HepG2 (cell line): Measurements from ENCODE around the gene TLR6. TPM values are rescaled to one million over a fixed set of nuclear protein-coding genes. Genes with fewer than 3 reads are reported as not detected.
A peak's percentile ranks its signal among the peaks of the same experiment; 100 is the strongest.

ENCODE experiments used
- ATAC-seq: fragments of 200-7000 bp; cut with Tn5 transposase; 3 replicates; pipeline ENCODE4 v1.9.1; 2020; ENCODE audit warnings: mild to moderate bottlenecking, moderate library complexity
- BruUV-seq: library from RNA; stranded (reverse); fragments of 400-500 nt; replicated peaks from 2 replicates; lab custom pipeline; 2021; lab: Mats Ljungman, UMichigan
- CTCF ChIA-PET: fragments of 300-600 bp; formaldehyde crosslinking; extraction: SDS; loops from one replicate; lab custom pipeline; 2021; ENCODE audit warnings: low total read pairs, inconsistent platforms, low intra/inter-chr PET ratio; lab: Yijun Ruan, JAX
- POLR2A ChIA-PET: fragments of 350-600 bp; sonication (Branson Sonifier 250); formaldehyde crosslinking; loops from one replicate; lab custom pipeline; 2020; ENCODE audit warnings: antibody characterized with exemption, inconsistent platforms; lab: Yijun Ruan, JAX
- DNase-seq: peaks from one replicate; pipeline ENCODE4 v3.0.0-alpha.2; 2015; ENCODE audit warnings: low spot score
- FAIRE-seq: peaks from 3 replicates; lab custom pipeline; 2011; peaks lifted over from hg19 to GRCh38; lab: Jason Lieb, UNC
- H2AFZ ChIP-seq: one replicate; pipeline ENCODE4 v1.6.1; 2011; ENCODE audit warnings: low read length, inconsistent platforms
- H3K27ac ChIP-seq: fragments of 300-600 bp; 3 replicates; pipeline ENCODE4 v1.8.0; 2011; ENCODE audit warnings: mixed run types, mild to moderate bottlenecking, mixed read lengths, low read length, inconsistent platforms; ENCODE audit not compliant: insufficient read depth; ENCODE audit errors: extremely low read length
- H3K27me3 ChIP-seq, 2 experiments: fragments of 200-600 bp in 1 of 2; 2 replicates in 1 of 2; 3 replicates in 1 of 2; pipeline versions ENCODE4 v1.6.0 to v1.8.0; 2011; ENCODE audit warnings: low read length in 2 of 2, mild to moderate bottlenecking in 2 of 2, moderate library complexity in 2 of 2, inconsistent platforms in 1 of 2; ENCODE audit not compliant: insufficient read depth in 2 of 2, control insufficient read depth in 1 of 2
- H3K36me3 ChIP-seq, 2 experiments: fragments of 200-600 bp in 1 of 2; replicated peaks in 1 of 2; 2 replicates in 1 of 2; 3 replicates in 1 of 2; pipeline versions ENCODE4 v1.5.1 to v1.8.0; 2011; ENCODE audit warnings: low read length in 2 of 2, inconsistent platforms in 1 of 2; ENCODE audit not compliant: insufficient read depth in 2 of 2, control insufficient read depth in 1 of 2
- H3K4me1 ChIP-seq: 2 replicates; pipeline ENCODE4 v1.5.1; 2012; ENCODE audit warnings: low read length, inconsistent platforms; ENCODE audit not compliant: insufficient read depth
- H3K4me2 ChIP-seq: 2 replicates; pipeline ENCODE4 v1.6.0; 2011; ENCODE audit warnings: low read depth, low read length, inconsistent platforms
- H3K4me3 ChIP-seq, 3 experiments: fragments of 200-600 bp in 1 of 3; sonication (generic), shearing (Covaris generic) in 1 of 3; replicated peaks in 1 of 3; 2 replicates each; pipeline ENCODE4 v1.5.1; 2011 to 2016; ENCODE audit warnings: low read length in 3 of 3, inconsistent platforms in 2 of 3, low read depth in 2 of 3, mild to moderate bottlenecking in 2 of 3, control low read depth in 1 of 3, mixed read lengths in 1 of 3; ENCODE audit not compliant: insufficient read depth in 1 of 3
- H3K79me2 ChIP-seq: one replicate; pipeline ENCODE4 v1.6.1; 2011; ENCODE audit warnings: low read length, inconsistent platforms; ENCODE audit not compliant: insufficient read depth
- H3K9ac ChIP-seq: 2 replicates; pipeline ENCODE4 v1.6.0; 2011; ENCODE audit warnings: mild to moderate bottlenecking, low read depth, low read length, inconsistent platforms; ENCODE audit not compliant: insufficient read depth
- H3K9me3 ChIP-seq: 2 replicates; pipeline ENCODE4 v1.5.1; 2012; ENCODE audit warnings: mild to moderate bottlenecking, low read length
- H4K20me1 ChIP-seq: 2 replicates; pipeline ENCODE4 v1.6.0; 2011; ENCODE audit warnings: inconsistent platforms, mild to moderate bottlenecking, low read length, moderate library complexity; ENCODE audit not compliant: insufficient read depth
- DNMT1 ChIP-seq: sonication (generic); formaldehyde crosslinking; IDR thresholded peaks from 2 replicates; pipeline ENCODE4 v1.5.1; 2020; ENCODE audit warnings: mild to moderate bottlenecking, missing genetic modification reagents
- EED ChIP-seq: sonication (generic); formaldehyde crosslinking; IDR thresholded peaks from 2 replicates; pipeline ENCODE4 v1.5.0; 2020; ENCODE audit warnings: mild to moderate bottlenecking, missing genetic modification reagents
- ETV5 ChIP-seq: IDR thresholded peaks from 2 replicates; pipeline ENCODE4 v1.6.1; 2018; ENCODE audit warnings: missing biosample characterization, missing genetic modification reagents, inconsistent platforms, borderline replicate concordance
- HDAC2 ChIP-seq: sonication (generic); formaldehyde crosslinking; IDR thresholded peaks from 2 replicates; pipeline ENCODE4 v1.4.0; 2020; ENCODE audit warnings: missing genetic modification reagents
- IRF2 ChIP-seq: IDR thresholded peaks from 2 replicates; pipeline ENCODE4 v1.6.1; 2018; ENCODE audit warnings: missing genetic modification reagents, missing compliant biosample characterization
- JARID2 ChIP-seq: sonication (generic); formaldehyde crosslinking; IDR thresholded peaks from 2 replicates; pipeline ENCODE4 v1.8.1; 2023; ENCODE audit warnings: missing genetic modification reagents, inconsistent platforms; ENCODE audit not compliant: insufficient replicate concordance
- KDM5A ChIP-seq: fragments of 200-600 bp; sonication (generic); IDR thresholded peaks from 2 replicates; pipeline ENCODE4 v1.7.0; 2018; ENCODE audit warnings: antibody characterized with exemption, mild to moderate bottlenecking, low read length, borderline replicate concordance
- MED8 ChIP-seq: sonication (generic); formaldehyde crosslinking; IDR thresholded peaks from 2 replicates; pipeline ENCODE4 v1.8.1; 2023; ENCODE audit warnings: mild to moderate bottlenecking, missing genetic modification reagents; ENCODE audit not compliant: insufficient replicate concordance
- MTA1 ChIP-seq: sonication (generic); formaldehyde crosslinking; IDR thresholded peaks from 2 replicates; pipeline ENCODE4 v1.4.0; 2020; ENCODE audit warnings: missing genetic modification reagents, mild to moderate bottlenecking, borderline replicate concordance
- NCOA2 ChIP-seq: sonication (generic); formaldehyde crosslinking; IDR thresholded peaks from 2 replicates; pipeline ENCODE4 v1.8.0; 2022; ENCODE audit warnings: inconsistent platforms
- PHF21A ChIP-seq: sonication (generic); formaldehyde crosslinking; IDR thresholded peaks from 2 replicates; pipeline ENCODE4 v1.5.0; 2020; ENCODE audit warnings: mild to moderate bottlenecking, missing genetic modification reagents
- PITX1 ChIP-seq: sonication (generic); formaldehyde crosslinking; IDR thresholded peaks from 2 replicates; pipeline ENCODE4 v1.5.1; 2020; ENCODE audit warnings: mild to moderate bottlenecking, missing genetic modification reagents
- SETDB1 ChIP-seq: sonication (generic); formaldehyde crosslinking; IDR thresholded peaks from 2 replicates; pipeline ENCODE4 v1.5.1; 2020; ENCODE audit warnings: missing genetic modification reagents, mild to moderate bottlenecking, borderline replicate concordance
- SOX5 ChIP-seq: IDR thresholded peaks from 2 replicates; pipeline ENCODE4 v1.6.1; 2016; ENCODE audit warnings: borderline replicate concordance
- XRCC5 ChIP-seq: fragments of 200-400 bp; formaldehyde crosslinking; optimal IDR thresholded peaks from 2 replicates; pipeline ENCODE3; 2017; ENCODE audit warnings: mild to moderate bottlenecking, low read length
- ZNF253 ChIP-seq: sonication (generic); formaldehyde crosslinking; IDR thresholded peaks from 2 replicates; pipeline ENCODE4 v1.8.0; 2022; ENCODE audit warnings: mild to moderate bottlenecking, missing genetic modification reagents, borderline replicate concordance
- ZNF276 ChIP-seq: sonication (generic); formaldehyde crosslinking; IDR thresholded peaks from 2 replicates; pipeline ENCODE4 v1.4.0; 2020; ENCODE audit warnings: mild to moderate bottlenecking, low read depth, missing genetic modification reagents
- ZNF569 ChIP-seq: sonication (generic); formaldehyde crosslinking; IDR thresholded peaks from 2 replicates; pipeline ENCODE4 v1.5.0; 2020; ENCODE audit warnings: mild to moderate bottlenecking, missing genetic modification reagents, moderate library complexity, borderline replicate concordance
- ZNF605 ChIP-seq: sonication (generic); formaldehyde crosslinking; IDR thresholded peaks from 2 replicates; pipeline ENCODE4 v1.8.0; 2022; ENCODE audit warnings: mild to moderate bottlenecking, missing genetic modification reagents
- ZNF83 ChIP-seq: sonication (generic); formaldehyde crosslinking; IDR thresholded peaks from 2 replicates; pipeline ENCODE4 v1.4.0; 2020; ENCODE audit warnings: missing genetic modification reagents, mild to moderate bottlenecking, borderline replicate concordance
- ZNF839 ChIP-seq: sonication (generic); formaldehyde crosslinking; IDR thresholded peaks from 2 replicates; pipeline ENCODE4 v1.4.0; 2020; ENCODE audit warnings: missing genetic modification reagents, mild to moderate bottlenecking, borderline replicate concordance
- ZNF879 ChIP-seq: sonication (generic); formaldehyde crosslinking; IDR thresholded peaks from 2 replicates; pipeline ENCODE4 v1.8.1; 2023; ENCODE audit warnings: missing genetic modification reagents
- ZSCAN31 ChIP-seq: sonication (generic); formaldehyde crosslinking; IDR thresholded peaks from 2 replicates; pipeline ENCODE4 v1.5.0; 2020; ENCODE audit warnings: low read depth, mild to moderate bottlenecking, missing genetic modification reagents
- WGBS: methylation state at CpG from one replicate; pipeline ENCODE4 v1.1.6; 2017; ENCODE audit warnings: low lambda C conversion rate; 5-methylcytosine and 5-hydroxymethylcytosine counted together
- in situ Hi-C: cut with HindIII; loops from 2 replicates; pipeline ENCODE4 v1.10.0; 2017; ENCODE audit warnings: low pct_unique_long_range_greater_than_20kb; ENCODE audit not compliant: extremely low pct_ligation_motif_present
- intact Hi-C: fragments of 100-400 bp; cut with micrococcal nuclease; formaldehyde crosslinking; loops from one replicate; pipeline ENCODE4 v1.10.0; 2022; ENCODE audit not compliant: unreplicated experiment
- polyA plus RNA-seq, 8 experiments: library from polyadenylated mRNA; depleted of rRNA in 3 of 8; stranded (reverse) in 7 of 8; unstranded in 1 of 8; fragments of >200 nt; fragmentation: Illumina TruSeq in 4 of 8; extraction: Trizol in 4 of 8; gene quantifications; 2 replicates each; pipeline versions ENCODE4 v1.2.1 to v1.2.3, GENCODE V29; 2011 to 2016; ENCODE audit warnings: low read depth in 4 of 8, missing spikeins in 1 of 8, mixed read lengths in 1 of 8; ENCODE audit not compliant: insufficient read depth in 1 of 8
- total RNA-seq, 5 experiments: library from RNA; depleted of rRNA; stranded (reverse); fragments of >200 nt; fragmentation: Illumina TruSeq; extraction: Trizol; gene quantifications; 2 replicates each; pipeline ENCODE4 v1.2.3, GENCODE V29; 2016; ENCODE audit warnings: low read depth in 1 of 5
- TF ChIP-seq, protein P1 (sequence below): sonication (generic); formaldehyde crosslinking; IDR thresholded peaks from 2 replicates; pipeline ENCODE4 v1.4.0; 2020; ENCODE audit warnings: missing genetic modification reagents

Gene TLR6
- total and polyA plus RNA-seq, 2 of the 13 experiments (the other 11 are each of a cell fraction or from before 2014, with no cell fraction given): 0.33 to 0.71 TPM

DNA sequence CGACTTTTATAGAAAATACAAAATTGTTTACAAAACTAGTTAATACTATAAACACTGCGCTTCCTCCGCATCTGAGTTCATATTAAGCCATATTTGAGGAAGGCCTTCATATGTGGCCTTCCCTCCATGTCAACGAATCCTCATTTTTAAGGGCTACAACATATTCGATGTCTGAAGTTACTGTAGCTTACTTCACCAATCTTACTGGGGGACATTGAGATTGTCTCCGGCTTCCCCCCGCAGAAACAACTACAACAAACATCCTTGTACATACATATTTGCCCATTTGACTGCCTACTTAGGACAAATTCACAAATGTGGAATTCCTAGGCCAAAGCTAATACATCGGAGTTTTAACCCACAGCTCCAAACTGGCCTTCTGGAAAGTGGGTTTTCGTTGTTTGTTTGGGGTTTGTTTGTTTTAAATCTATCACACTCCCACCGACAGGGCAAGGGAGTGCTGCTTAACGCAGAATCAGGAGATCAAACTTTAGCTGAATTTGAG lies 10.4 kb upstream of the TLR6 start:
- FAIRE-seq: peak; percentile 49
- ChIA-PET CTCF (no interaction called here), POLR2A (interaction anchor here (0.8 kb wide), 1 partner anchor 660 kb away, joined by 3 read pairs; the partner anchor contains the start of gene UGDH)
- Histone ChIP-seq H3K9ac (peak overlapping the region; percentile 98), H3K27me3 (no peaks in the 10 kb centered on the region), H3K79me2 (peaks cover 31% of the 10 kb centered on the region), H3K4me1 (peaks cover 54% of the 10 kb centered on the region), H3K4me3 (peak overlapping the region; percentile 72 to 96 (median 86)), H3K36me3 (peaks cover 4 to 5% of the 10 kb centered on the region in 2 experiments), H3K9me3 (no peaks in the 10 kb centered on the region), H3K27ac (peak overlapping the region; percentile 75), H2AFZ (peak overlapping the region; percentile 35), H3K4me2 (peak overlapping the region; percentile 81), H4K20me1 (no peaks in the 10 kb centered on the region)
- TSS peak; percentile 94 for BruUV-seq
- in situ Hi-C loops (no loop called here), intact Hi-C loops (no loop called here)
- 29% methylated on average over 11 of the region's 11 CpGs for WGBS
- no peak for DNase-seq
- ATAC-seq: no peak
- no peak for TF ChIP-seq NCOA2 (CRISPR knock-in tag)
- TF ChIP-seq ZNF569 (CRISPR knock-in tag): no peak
- TF ChIP-seq XRCC5: peak; percentile 57
- no peak for TF ChIP-seq ZNF605 (CRISPR knock-in tag)
- TF ChIP-seq IRF2 (CRISPR knock-in tag): no peak
- TF ChIP-seq ZNF253: no peak
- TF ChIP-seq DNMT1 (CRISPR knock-in tag): no peak
- no peak for TF ChIP-seq HDAC2 (CRISPR knock-in tag)
- TF ChIP-seq PHF21A (CRISPR knock-in tag): peak; percentile 48; the same call in 1 of the 2 replicates
- TF ChIP-seq SOX5: 0 out of 2 replicates have a peak, but pooled peaks have one; percentile 10
- TF ChIP-seq KDM5A: peak; percentile 23; the same call in 1 of the 2 replicates
- TF ChIP-seq JARID2 (CRISPR knock-in tag): no peak
- TF ChIP-seq ZNF83 (CRISPR knock-in tag): no peak
- peak; percentile 32 for TF ChIP-seq MED8
- 0 out of 2 replicates have a peak, but pooled peaks have one; percentile 69 for TF ChIP-seq SETDB1 (CRISPR knock-in tag)
- no peak for TF ChIP-seq ZNF839 (CRISPR knock-in tag)
- no peak for TF ChIP-seq EED (CRISPR knock-in tag)
- no peak for TF ChIP-seq ZNF879 (CRISPR knock-in tag)
- TF ChIP-seq MTA1 (CRISPR knock-in tag): no peak
- TF ChIP-seq, protein P1, sequence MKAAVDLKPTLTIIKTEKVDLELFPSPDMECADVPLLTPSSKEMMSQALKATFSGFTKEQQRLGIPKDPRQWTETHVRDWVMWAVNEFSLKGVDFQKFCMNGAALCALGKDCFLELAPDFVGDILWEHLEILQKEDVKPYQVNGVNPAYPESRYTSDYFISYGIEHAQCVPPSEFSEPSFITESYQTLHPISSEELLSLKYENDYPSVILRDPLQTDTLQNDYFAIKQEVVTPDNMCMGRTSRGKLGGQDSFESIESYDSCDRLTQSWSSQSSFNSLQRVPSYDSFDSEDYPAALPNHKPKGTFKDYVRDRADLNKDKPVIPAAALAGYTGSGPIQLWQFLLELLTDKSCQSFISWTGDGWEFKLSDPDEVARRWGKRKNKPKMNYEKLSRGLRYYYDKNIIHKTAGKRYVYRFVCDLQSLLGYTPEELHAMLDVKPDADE (CRISPR knock-in tag): 0 out of 2 replicates have a peak, but pooled peaks have one; percentile 4
- peak; percentile 39; the same call in 1 of the 2 replicates for TF ChIP-seq PITX1
- peak; percentile 11; the same call in 1 of the 2 replicates for TF ChIP-seq ETV5 (CRISPR knock-in tag)
- no peak for TF ChIP-seq ZSCAN31 (CRISPR knock-in tag)
- TF ChIP-seq ZNF276 (CRISPR knock-in tag): 0 out of 2 replicates have a peak, but pooled peaks have one; percentile 14
